Nephron (organoid): ENCODE measurements around the gene TECTA.

ENCODE experiments used
- H3K27ac Mint-ChIP-seq, 3 experiments: 2 replicates each; pipeline ENCODE4 v1.8.0; 2020; ENCODE audit warnings: mixed read lengths in 3 of 3, mild to moderate bottlenecking in 2 of 3, moderate library complexity in 1 of 3
- H3K27me3 Mint-ChIP-seq: 2 replicates; pipeline ENCODE4 v1.8.0; 2021; ENCODE audit warnings: low read depth, mild to moderate bottlenecking, moderate library complexity, mixed read lengths
- H3K36me3 Mint-ChIP-seq: 2 replicates; pipeline ENCODE4 v1.8.0; 2020; ENCODE audit warnings: low read depth, mixed read lengths
- H3K4me1 Mint-ChIP-seq: 2 replicates; pipeline ENCODE4 v1.8.0; 2020; ENCODE audit warnings: mixed read lengths
- H3K4me3 Mint-ChIP-seq, 3 experiments: 2 replicates each; pipeline ENCODE4 v1.8.0; 2020; ENCODE audit warnings: mild to moderate bottlenecking in 3 of 3, mixed read lengths in 3 of 3, moderate library complexity in 2 of 3
- H3K9me3 Mint-ChIP-seq: 2 replicates; pipeline ENCODE4 v1.8.0; 2020; ENCODE audit warnings: mixed read lengths
- TF ChIP-seq, protein P1 (sequence below), 3 experiments: fragments of 200-600 bp; sonication (generic); IDR thresholded peaks; one replicate each; pipeline ENCODE4 v1.5.0; 2021; ENCODE audit warnings: antibody characterized with exemption in 3 of 3; ENCODE audit not compliant: unreplicated experiment in 3 of 3

Gene TECTA

GRCh38 chr11:121082670-121083069 is 18.4 kb upstream of the TECTA start:
- Mint-ChIP-seq H3K4me3 (no peak overlapping the region), H3K27ac (no peak overlapping the region), H3K27me3 (no peaks in the 10 kb centered on the region), H3K4me1 (no peaks in the 10 kb centered on the region), H3K9me3 (no peaks in the 10 kb centered on the region), H3K36me3 (peaks cover 36% of the 10 kb centered on the region)
- TF ChIP-seq, protein P1, sequence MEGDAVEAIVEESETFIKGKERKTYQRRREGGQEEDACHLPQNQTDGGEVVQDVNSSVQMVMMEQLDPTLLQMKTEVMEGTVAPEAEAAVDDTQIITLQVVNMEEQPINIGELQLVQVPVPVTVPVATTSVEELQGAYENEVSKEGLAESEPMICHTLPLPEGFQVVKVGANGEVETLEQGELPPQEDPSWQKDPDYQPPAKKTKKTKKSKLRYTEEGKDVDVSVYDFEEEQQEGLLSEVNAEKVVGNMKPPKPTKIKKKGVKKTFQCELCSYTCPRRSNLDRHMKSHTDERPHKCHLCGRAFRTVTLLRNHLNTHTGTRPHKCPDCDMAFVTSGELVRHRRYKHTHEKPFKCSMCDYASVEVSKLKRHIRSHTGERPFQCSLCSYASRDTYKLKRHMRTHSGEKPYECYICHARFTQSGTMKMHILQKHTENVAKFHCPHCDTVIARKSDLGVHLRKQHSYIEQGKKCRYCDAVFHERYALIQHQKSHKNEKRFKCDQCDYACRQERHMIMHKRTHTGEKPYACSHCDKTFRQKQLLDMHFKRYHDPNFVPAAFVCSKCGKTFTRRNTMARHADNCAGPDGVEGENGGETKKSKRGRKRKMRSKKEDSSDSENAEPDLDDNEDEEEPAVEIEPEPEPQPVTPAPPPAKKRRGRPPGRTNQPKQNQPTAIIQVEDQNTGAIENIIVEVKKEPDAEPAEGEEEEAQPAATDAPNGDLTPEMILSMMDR (IDR thresholded peaks at IDR 0.05; ENCODE audit: unreplicated experiment in 3 of 3), result no peak

DNA sequence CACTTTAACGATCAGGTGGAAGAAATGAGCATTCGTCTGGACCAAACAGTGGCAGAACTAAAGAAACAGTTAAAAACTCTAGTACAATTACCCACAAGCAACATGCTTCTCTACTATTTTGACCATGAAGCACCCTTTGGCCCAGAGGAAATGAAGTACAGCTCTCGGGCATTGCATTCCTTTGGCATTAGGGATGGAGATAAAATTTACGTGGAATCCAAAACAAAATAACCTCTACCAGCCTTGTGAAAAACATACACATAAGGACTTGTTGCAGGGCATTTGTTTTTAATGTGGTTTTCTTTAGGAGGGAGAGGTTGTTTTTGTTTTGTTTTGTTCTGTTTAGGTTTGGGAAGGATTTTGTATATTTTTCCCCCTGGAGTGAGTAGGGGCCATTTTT is 14.2 kb upstream of the TECTA start:
- Mint-ChIP-seq H3K36me3 (peaks cover 43% of the 10 kb centered on the region), H3K4me3 (no peak overlapping the region), H3K27ac (no peak overlapping the region), H3K4me1 (no peaks in the 10 kb centered on the region), H3K9me3 (no peaks in the 10 kb centered on the region), H3K27me3 (no peaks in the 10 kb centered on the region)
- TF ChIP-seq, protein P1 (IDR thresholded peaks at IDR 0.05; ENCODE audit: unreplicated experiment in 3 of 3), result no peak

- no peaks in the 10 kb centered on the region for H3K4me1 Mint-ChIP-seq
- peaks cover 33% of the 10 kb centered on the region for H3K36me3 Mint-ChIP-seq
- no peak overlapping the region for H3K4me3 Mint-ChIP-seq
- TF ChIP-seq, protein P1 (IDR thresholded peaks at IDR 0.05; ENCODE audit: unreplicated experiment in 3 of 3), result no peak
- H3K9me3 Mint-ChIP-seq, result no peaks in the 10 kb centered on the region
- H3K27me3 Mint-ChIP-seq, result no peaks in the 10 kb centered on the region
- no peak overlapping the region for H3K27ac Mint-ChIP-seq
Measured at GRCh38 chr11:121089566-121089965, 11.5 kb upstream of the TECTA start.

- TF ChIP-seq, protein P1 (IDR thresholded peaks at IDR 0.05; ENCODE audit: unreplicated experiment in 3 of 3), result no peak
- Mint-ChIP-seq H3K36me3 (peaks cover 32% of the 10 kb centered on the region), H3K27me3 (no peaks in the 10 kb centered on the region), H3K27ac (no peak overlapping the region), H3K4me1 (no peaks in the 10 kb centered on the region), H3K9me3 (no peaks in the 10 kb centered on the region), H3K4me3 (no peak overlapping the region)
Measured at GRCh38 chr11:121090145-121090721, 10.8 kb upstream of the TECTA start.

DNA sequence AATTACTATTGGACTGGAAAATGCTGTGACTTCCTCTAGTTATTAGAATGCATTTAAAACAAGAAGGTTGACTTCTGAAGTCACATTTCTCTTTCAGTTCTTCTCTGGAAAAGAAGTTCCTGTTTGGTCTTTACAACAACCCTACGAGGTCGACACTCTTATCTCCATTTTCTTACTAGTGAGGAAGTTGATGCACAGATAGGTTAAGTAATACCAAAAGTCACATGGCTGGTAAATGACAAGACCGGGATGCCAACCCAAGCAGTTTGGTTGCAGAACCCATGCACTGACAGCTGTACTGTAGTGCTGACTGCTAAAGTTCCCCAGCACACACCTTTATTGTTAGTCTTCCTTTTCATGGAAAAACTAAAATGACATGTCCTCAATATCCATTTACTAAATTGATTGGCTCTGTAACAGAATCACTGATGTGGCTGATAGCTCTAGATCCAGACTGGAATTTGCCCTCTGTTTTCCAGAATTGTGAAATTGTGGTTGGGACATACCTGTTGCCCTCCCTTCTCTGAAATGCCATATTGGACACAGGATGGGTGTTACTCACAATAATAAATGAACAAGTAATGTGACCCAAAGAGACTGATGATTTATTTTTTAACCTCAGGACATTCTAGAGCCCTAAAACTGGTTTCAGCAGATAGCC is 9.4 kb upstream of the TECTA start:
- Mint-ChIP-seq H3K4me3 (no peak overlapping the region), H3K27ac (no peak overlapping the region), H3K4me1 (no peaks in the 10 kb centered on the region), H3K36me3 (peaks cover 25% of the 10 kb centered on the region), H3K9me3 (no peaks in the 10 kb centered on the region), H3K27me3 (no peaks in the 10 kb centered on the region)
- TF ChIP-seq, protein P1 (IDR thresholded peaks at IDR 0.05; ENCODE audit: unreplicated experiment in 3 of 3), result no peak

DNA sequence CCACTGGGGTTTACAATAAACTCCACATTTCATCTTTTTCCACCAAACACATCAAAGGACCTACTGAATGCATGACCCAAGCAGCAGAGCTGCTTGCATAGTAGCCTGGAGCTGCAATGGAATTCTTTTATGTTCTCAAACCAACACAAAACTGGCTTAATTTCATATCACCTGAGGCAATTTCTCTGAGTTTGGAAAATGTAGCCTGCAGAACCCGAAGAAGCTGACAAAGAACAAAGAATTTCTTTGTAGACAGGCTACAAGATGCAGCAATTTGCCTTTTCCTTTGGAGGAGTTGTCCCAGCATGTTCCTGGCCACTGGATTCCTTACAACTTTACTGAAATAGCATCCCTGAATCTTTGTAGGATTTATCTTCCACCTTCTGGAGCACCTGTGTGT is 5.5 kb upstream of the TECTA start:
- TF ChIP-seq, protein P1 (IDR thresholded peaks at IDR 0.05; ENCODE audit: unreplicated experiment in 3 of 3), result no peak
- peaks cover 4% of the 10 kb centered on the region for H3K27me3 Mint-ChIP-seq
- H3K36me3 Mint-ChIP-seq, result peaks cover 4% of the 10 kb centered on the region
- no peak overlapping the region for H3K27ac Mint-ChIP-seq
- no peaks in the 10 kb centered on the region for H3K4me1 Mint-ChIP-seq
- H3K4me3 Mint-ChIP-seq, result no peak overlapping the region
- H3K9me3 Mint-ChIP-seq, result no peaks in the 10 kb centered on the region
